Measurements from ENCODE around the gene PARD6G. TPM values are rescaled to one million over a fixed set of nuclear protein-coding genes. Genes with fewer than 3 reads are reported as not detected.
A peak's percentile ranks its signal among the peaks of the same experiment; 100 is the strongest.

The PARD6G gene
- total and polyA plus RNA-seq, 5 experiments from 2014 or later: 0.13 to 0.34 (median 0.21) TPM; not detected in 1

DNA sequence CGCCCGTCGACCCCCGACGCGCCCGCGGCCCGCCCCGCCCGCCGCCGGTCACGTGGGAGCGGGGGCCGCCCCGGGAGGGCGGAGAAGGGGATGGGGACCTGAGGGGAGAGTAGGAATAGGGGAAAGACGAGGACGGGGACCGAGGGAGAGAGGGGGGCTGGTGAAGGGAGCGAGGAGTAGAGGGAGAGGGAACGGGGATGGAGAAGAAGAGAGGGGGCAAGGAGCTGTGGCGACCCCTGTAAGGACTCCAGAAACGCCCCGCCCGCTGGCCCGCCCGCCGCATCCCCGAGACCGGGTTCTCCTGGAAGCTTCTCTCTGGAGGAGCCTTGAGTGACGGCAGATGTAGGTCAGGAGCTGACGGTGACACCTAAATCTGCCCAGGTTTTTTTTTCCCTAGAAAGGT lies 137.6 kb downstream of the PARD6G start:
- no peaks in the 10 kb centered on the region for H3K27me3 Mint-ChIP-seq
- H3K4me3 Mint-ChIP-seq: peak overlapping the region; percentile 52 to 91 (median 80)
- peak in 4 of 10 donors; percentile 24 to 66 (median 37) for DNase-seq
- H3K9me3 Mint-ChIP-seq: no peaks in the 10 kb centered on the region
- peaks cover 30 to 55% (median 50%) of the 10 kb centered on the region in 4 donors for H3K4me1 Mint-ChIP-seq
- peak overlapping the region; percentile 45 to 98 (median 91) for H3K27ac Mint-ChIP-seq
- ATAC-seq: peak in 1 of 2 donors; percentile 1
- POLR2A ChIA-PET: interaction anchor here (0.8 to 1.0 kb wide), 2 partner anchors 76 to 164 kb away, joined by 3 to 4 read pairs; partner anchors contain the start of gene RBFA
- H3K36me3 Mint-ChIP-seq: peaks cover 0 to 2% (median 0%) of the 10 kb centered on the region in 3 donors

DNA sequence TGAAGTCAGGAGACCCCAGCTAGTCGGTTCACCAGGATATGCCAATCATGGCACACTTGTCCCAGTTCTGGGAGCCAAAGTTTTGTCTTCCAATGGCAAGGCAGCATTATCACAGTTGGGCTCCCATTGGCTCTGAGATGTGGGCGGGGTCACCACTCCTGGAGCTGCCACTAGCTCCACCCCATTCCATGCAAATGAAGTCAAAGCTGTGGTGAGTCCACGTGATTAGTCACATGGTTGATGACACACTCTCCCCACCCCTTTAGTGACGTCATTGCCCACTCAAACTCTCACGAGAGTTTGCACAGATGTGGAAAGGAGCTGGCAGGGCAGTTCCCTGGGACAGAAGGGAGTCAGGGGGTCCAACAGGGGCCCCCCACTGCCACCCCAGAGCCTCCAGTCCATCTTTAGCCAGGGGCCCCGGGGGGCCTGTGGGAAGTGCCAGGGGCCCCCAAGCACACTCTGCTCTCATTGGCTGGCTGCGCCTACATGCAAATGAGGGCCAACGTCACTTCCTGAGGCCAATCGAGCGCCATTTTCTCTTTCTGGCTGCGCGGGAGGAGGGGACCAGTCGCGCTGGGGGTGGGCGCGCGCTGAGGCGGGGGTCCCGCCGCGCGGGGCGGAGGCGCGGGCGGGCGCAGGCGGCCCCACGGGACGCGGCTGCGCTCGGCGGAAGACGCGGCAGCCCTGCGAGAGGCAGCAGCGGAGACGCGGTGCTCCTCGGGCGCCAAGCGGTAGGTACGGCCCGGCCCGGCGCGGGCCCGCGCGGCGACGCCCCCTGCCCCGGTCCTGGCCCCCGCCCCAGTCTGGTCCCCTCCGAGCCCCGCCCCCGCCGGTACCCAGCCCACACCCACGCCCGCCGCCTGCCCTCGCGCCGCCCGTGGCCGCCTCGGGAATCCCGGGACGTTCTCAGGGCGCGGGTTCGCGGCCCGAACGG lies 138.3 kb downstream of the PARD6G start, which contains the start of gene ADNP2:
Gene ADNP2 (plus strand): TSS at position 524 of the 937 bp plus-strand sequence. CDS start 8,281 bp downstream, outside the sequence.
- no peaks in the 10 kb centered on the region for H3K9me3 Mint-ChIP-seq
- POLR2A ChIA-PET: interaction anchor here (0.8 to 1.3 kb wide), 4 partner anchors 74 to 1041 kb away, joined by 3 to 5 read pairs (median 4); partner anchors contain the start of gene RBFA

DNA sequence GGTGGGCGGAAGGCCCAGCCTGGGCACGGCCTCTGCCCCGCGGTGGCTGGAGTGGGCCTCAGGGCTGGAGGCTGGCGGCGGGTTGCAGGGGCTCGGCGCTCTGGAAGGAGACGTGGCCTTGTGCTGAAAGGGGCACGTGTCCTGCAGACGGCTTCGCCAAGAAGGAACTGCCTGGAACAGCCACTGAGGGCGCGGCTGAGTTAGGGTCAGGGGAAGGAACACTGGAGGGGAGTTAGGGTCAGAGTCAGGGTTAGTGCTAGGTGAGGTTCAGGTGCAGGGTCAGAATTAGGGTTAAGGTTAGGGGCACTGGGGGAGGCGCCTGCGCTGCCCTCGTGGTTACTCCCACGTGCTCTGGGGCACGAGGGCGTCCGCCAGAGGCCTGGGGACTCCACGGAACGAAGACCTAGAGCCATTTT lies 139.2 kb downstream of the PARD6G start:
- peak overlapping the region; percentile 81 to 98 (median 94) for H3K27ac Mint-ChIP-seq
- DNase-seq (peak in 5 of 10 donors; percentile 13 to 22 (median 19)), ATAC-seq (peak in 1 of 2 donors; percentile 2)
- peaks cover 23 to 45% (median 37%) of the 10 kb centered on the region in 4 donors for H3K4me1 Mint-ChIP-seq
- POLR2A ChIA-PET: interaction anchor here (1.1 to 1.3 kb wide), 2 partner anchors 73 to 1040 kb away, joined by 3 to 5 read pairs; partner anchors contain the start of gene RBFA
- no peaks in the 10 kb centered on the region for H3K9me3 Mint-ChIP-seq
- no peaks in the 10 kb centered on the region for H3K27me3 Mint-ChIP-seq
- peaks cover 0 to 2% (median 0%) of the 10 kb centered on the region in 3 donors for H3K36me3 Mint-ChIP-seq
- H3K4me3 Mint-ChIP-seq: peak overlapping the region; percentile 39 to 92 (median 78)

More for the DNA sequence above, 138.3 kb downstream of the PARD6G start, which contains the start of gene ADNP2:
- ATAC-seq: peak; percentile 77 to 83
- Mint-ChIP-seq H3K27me3 (no peaks in the 10 kb centered on the region), H3K4me3 (peak within 1 kb of the TSS; percentile 52 to 92 (median 84)), H3K4me1 (peaks cover 28 to 51% (median 45%) of the 10 kb centered on the region in 4 donors), H3K36me3 (peaks cover 0 to 2% (median 0%) of the 10 kb centered on the region in 3 donors), H3K27ac (peak within 1 kb of the TSS; percentile 83 to 98 (median 95))
- DNase-seq: peak; percentile 56 to 93 (median 90)

DNA sequence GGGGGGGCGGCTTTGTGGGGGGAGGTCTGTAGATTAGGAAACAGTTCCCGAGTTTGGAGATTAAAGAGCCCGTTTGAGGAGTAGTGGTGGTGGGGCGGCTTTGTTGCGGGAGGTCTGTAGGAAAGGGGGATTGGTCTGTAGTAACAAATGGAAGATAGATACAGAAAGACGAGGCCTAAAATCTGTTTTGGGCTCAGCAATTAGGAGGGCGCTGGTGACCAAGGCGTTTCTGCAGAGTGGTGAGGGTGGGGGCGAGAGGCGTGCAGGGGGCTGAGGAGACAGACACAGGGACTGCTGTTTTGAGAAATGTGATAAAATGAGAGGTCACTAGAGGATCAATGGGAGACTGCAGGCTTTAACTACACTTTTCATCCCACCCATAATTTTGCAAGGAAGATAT lies 139.9 kb downstream of the PARD6G start:
- H3K4me1 Mint-ChIP-seq: peaks cover 23 to 40% (median 31%) of the 10 kb centered on the region in 4 donors
- DNase-seq: peak in 2 of 10 donors; percentile 4 to 21
- no peaks in the 10 kb centered on the region for H3K27me3 Mint-ChIP-seq
- POLR2A ChIA-PET: no interaction called here
- H3K36me3 Mint-ChIP-seq: peaks cover 0 to 2% (median 0%) of the 10 kb centered on the region in 3 donors
- H3K27ac Mint-ChIP-seq: peak overlapping the region; percentile 67 to 98 (median 87)
- H3K9me3 Mint-ChIP-seq: no peaks in the 10 kb centered on the region
- H3K4me3 Mint-ChIP-seq: peak overlapping the region in 6 of 10 donors; percentile 52 to 87 (median 74)
- ATAC-seq: no peak

Other genes starting within 250 kb of the PARD6G start
- gene RBFA, start 213.1 kb downstream of the PARD6G start, total RNA-seq: 10 to 100 TPM; 28.2 to 29.8 TPM
- 10 to 100 TPM; 14.8 to 15.4 (median 15.1) TPM for gene RBFA, start 213.1 kb downstream of the PARD6G start, polyA plus RNA-seq
- 10 to 100 TPM; 22.7 to 25.5 TPM for gene ADNP2, start 138.3 kb downstream of the PARD6G start, total RNA-seq
- gene ADNP2, start 138.3 kb downstream of the PARD6G start, polyA plus RNA-seq: 10 to 100 TPM in 1 of 3 donors, 1 to 10 TPM in 2; 8.1 to 11.7 (median 9.2) TPM